NK-92 (cell line): Measurements from ENCODE around the gene CKAP5.
"Not testable (repeated sequence)": the region's sequence is repeated elsewhere in the genome, so short reads cannot be mapped to it uniquely, and the experiment has no call there.

Experiments used
- DNase-seq: peaks from one replicate; lab custom pipeline; 2025; ENCODE audit not compliant: unreplicated experiment; lab: John Stamatoyannopoulos, UW

CKAP5 gene

GRCh38 chr11:46855863-46856262 is 9.8 kb upstream of the CKAP5 start:
- DNase-seq = no peak

GRCh38 chr11:46855167-46855566 is 9.1 kb upstream of the CKAP5 start:
- DNase-seq = no peak

DNA sequence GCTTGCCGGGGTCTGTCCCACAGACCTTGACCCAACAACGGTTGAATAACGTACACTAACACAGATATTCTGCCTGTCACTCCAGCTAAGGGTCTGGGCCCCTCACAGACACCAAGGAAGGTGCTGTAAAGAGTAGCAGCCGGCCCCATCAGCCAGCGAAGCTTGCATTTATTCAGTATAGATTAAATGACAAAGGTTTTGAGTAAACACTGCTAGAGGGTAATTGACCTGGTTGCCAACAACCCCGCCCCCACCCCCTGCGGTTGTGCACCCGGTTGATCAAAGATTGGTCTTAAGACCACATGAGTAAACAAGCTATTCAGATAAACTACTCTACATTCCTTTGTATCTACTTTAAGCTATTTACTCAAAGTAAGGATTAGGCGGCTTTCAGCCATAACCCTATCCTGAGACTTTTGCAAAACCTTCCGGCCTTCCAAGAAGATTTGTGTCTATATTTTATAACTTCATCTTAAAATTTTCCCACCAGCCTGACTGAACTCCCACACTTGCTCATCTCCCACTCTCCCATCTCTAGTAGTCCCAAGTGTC is 4.8 kb upstream of the CKAP5 start:
- no peak for DNase-seq

GRCh38 chr11:46849631-46850030 is 3.6 kb upstream of the CKAP5 start:
- no peak for DNase-seq

DNA sequence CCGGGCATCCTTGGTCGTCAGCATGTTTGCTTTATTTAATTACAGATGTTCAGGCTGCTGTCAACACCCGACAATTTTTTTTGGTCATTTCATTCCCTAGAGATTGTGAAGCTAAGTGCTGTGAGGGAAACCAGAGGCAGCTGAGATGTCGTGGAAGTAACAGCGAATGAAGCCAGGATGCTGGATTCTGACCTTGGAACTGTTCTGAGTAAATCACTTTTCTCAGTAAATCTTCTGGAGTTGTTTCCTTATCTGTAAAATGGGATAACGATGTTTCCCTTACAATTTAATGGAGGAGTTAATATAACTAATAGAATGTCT is 390 bp upstream of the CKAP5 start:
- DNase-seq = no peak

- DNase-seq = no peak
These were observed 690 bp downstream of the CKAP5 start for GRCh38 chr11:46845440-46845739.

DNA sequence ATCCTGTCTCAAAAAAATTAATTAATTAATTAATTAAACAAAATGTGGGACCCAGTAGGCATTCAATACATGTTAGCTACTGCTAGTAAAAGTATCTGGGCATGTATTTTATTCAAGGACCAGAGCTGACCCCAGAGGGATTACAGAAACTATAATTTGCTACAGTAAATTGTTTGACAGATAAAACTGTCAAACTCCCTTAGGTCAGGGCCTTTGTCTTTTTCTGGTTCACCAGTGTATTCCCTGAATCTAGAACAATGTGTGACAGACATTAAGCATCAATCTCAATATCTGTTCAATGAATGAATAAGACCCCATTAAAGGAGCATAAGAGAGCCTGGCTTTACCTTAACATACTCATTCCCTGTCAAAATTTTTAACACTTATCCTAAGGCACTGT is 6.0 kb downstream of the CKAP5 start:
- DNase-seq = no peak

- no peak for DNase-seq
These were observed 7.6 kb downstream of the CKAP5 start for GRCh38 chr11:46838501-46838900.

- no peak for DNase-seq
These were observed 8.2 kb downstream of the CKAP5 start for GRCh38 chr11:46837860-46838259.

DNA sequence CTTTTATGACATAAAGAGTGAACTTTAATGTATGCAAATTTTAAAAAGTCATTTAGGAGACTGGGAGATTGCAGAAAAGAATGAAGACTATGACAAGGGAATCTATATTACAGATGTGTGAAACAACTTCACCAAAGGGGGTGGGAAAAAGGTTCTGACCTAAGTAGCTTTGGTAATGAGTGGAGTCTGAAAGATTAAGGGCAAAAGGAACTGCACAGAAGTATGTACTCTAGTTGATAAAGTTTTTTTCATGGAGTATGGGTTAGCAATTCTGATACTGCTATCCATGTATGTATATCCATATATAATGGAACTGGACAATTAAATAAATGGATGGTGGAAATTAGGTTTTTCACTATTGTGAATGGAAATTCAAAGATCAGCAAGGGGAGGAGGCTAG is 9.2 kb downstream of the CKAP5 start:
- DNase-seq = no peak

DNA sequence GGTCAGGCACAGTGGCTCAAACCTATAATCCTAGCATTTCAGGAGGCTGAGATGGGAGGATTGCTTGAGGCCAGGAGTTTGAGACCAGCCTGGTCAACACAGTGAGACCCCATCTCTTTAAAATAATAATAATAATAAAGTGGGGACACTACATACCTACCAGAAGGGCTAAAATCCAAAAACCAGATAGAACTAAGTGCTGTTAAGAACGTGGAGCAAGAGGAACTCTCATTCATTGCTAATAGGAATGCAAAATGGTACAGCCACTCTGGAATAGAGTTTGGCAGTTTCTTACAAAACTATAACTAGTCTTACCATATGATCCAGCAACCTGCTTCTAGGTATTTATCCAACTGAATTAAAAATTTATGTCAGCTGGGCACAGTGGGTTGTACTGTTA is 9.6 kb downstream of the CKAP5 start:
- no peak for DNase-seq

GRCh38 chr11:46835897-46836296 is 10.2 kb downstream of the CKAP5 start:
- DNase-seq = no peak

DNA sequence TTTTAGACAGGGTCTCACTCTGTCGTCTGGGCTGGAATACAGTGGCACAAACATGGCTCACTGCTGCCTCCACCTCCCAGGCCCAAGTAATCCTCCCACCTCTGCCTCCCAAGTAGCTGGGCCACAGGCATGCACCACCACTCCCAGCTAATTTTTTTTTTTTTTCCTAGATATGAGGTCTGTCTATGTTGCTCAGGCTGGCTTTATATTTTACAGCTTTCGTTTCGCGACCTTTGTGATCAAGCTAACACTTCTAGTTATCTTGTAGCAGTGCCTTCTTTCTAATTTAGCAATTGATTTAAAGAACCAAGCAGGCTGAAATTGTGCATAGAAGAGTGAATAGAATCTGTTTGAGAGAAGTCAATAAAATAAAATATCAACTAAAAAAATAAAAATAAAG is 11.3 kb downstream of the CKAP5 start:
- DNase-seq = no peak

DNA sequence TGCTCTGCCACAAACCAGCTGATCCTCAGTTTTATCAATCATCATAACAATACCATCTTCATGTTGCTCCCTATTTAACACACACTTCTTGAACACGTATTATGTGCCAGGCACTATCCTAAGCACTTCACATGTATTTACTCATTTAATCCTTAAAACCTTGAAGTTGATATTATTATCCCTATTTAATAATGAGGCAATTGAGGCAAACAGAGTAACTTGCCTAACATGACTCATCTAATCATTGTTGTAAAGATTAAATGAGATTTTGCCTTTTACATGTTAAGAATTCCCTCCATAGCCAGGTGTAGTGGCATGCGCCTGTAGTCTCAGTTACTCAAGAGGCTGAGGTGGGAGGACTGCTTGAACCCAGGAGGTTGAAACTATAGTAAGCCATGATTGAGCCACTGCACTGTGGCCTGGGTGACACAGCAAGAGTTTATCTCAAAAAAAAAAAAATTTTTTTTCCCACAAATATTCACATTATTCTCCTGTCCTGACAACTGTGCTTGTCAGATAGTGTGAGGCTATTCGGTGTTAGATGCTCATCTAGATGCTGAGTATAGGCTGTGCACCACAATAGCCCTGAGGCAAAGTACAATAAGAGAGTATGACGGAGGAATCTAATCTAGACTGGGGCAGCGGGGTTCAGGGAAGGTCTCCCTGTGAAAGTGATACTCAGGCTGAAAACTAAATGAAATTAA is 13.4 kb downstream of the CKAP5 start:
- DNase-seq = no peak

DNA sequence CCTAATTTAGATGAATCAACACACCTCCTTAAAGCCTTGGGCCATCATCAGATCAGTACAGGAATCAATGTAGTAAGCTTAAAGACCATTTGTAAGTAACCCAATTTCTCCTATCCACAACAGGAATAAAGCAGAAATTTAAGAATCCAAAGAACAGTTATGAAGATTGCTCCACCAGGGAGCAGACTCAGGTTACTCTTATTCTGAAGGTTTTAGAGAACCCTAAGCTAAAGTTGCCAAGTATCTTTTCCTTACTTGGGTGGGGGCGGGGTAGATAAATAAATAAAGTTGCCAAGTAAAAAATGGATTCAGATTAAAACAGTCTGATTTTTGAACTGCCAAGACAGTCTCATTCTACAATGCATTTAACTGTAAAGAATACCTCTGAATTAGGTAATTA is 18.1 kb downstream of the CKAP5 start:
- DNase-seq = no peak

- no peak for DNase-seq
These were observed 19.6 kb downstream of the CKAP5 start for GRCh38 chr11:46826310-46827044.

GRCh38 chr11:46808799-46809431 is 37.2 kb downstream of the CKAP5 start:
- DNase-seq = no peak

GRCh38 chr11:46801694-46802470 is 44.2 kb downstream of the CKAP5 start:
- no peak for DNase-seq

GRCh38 chr11:46800177-46800576 is 45.9 kb downstream of the CKAP5 start:
- DNase-seq = no peak

GRCh38 chr11:46799725-46800124 is 46.4 kb downstream of the CKAP5 start:
- not testable (repeated sequence) for DNase-seq

GRCh38 chr11:46778416-46778815 is 67.7 kb downstream of the CKAP5 start:
- DNase-seq = no peak

- DNase-seq = no peak
These were observed 69.2 kb downstream of the CKAP5 start for GRCh38 chr11:46776878-46777277.
